Sigmoid colon (tissue), 4 donors: ENCODE measurements around the gene CDKAL1.

Experiments used
- EP300 ChIP-seq, 4 donors: sonication (generic); formaldehyde crosslinking; IDR thresholded peaks; one replicate each; pipeline ENCODE4 v1.6.1; 2017; ENCODE audit warnings: antibody characterized with exemption in 4 of 4
- POLR2A ChIP-seq, 2 donors: fragments of 450-650 bp; IDR thresholded peaks; one replicate each; pipeline ENCODE4 v1.6.1; 2016; ENCODE audit warnings: antibody characterized with exemption in 2 of 2, mild to moderate bottlenecking in 2 of 2, moderate library complexity in 2 of 2
- TF ChIP-seq, protein P1 (sequence below), 4 experiments: fragments of 450-650 bp in 3 of 4; fragments of 200-600 bp in 1 of 4; IDR thresholded peaks; one replicate each; pipeline ENCODE4 v1.5.1; 2016 to 2019; ENCODE audit warnings: antibody characterized with exemption in 4 of 4, mild to moderate bottlenecking in 3 of 4, moderate library complexity in 2 of 4

DNA sequence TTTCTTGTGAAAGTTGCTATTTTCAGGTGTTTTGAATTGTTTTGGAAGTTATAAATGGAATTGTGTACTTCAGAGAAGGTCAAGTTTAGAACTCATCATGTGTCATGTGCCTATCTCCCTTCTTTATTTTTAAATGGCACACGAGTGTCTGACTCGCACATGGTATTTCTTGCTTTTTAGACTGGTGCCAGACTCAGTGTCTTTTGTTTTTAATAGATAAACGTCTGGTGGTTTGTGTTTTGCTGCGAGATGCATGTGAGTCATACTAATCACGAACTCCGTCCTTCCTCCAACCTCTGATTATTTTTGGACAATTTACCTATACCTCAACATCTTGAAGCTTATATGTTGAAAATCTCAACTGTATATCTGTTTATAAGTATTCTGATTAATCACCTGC, 292.1 kb downstream of the CDKAL1 start:
- TF ChIP-seq, protein P1, sequence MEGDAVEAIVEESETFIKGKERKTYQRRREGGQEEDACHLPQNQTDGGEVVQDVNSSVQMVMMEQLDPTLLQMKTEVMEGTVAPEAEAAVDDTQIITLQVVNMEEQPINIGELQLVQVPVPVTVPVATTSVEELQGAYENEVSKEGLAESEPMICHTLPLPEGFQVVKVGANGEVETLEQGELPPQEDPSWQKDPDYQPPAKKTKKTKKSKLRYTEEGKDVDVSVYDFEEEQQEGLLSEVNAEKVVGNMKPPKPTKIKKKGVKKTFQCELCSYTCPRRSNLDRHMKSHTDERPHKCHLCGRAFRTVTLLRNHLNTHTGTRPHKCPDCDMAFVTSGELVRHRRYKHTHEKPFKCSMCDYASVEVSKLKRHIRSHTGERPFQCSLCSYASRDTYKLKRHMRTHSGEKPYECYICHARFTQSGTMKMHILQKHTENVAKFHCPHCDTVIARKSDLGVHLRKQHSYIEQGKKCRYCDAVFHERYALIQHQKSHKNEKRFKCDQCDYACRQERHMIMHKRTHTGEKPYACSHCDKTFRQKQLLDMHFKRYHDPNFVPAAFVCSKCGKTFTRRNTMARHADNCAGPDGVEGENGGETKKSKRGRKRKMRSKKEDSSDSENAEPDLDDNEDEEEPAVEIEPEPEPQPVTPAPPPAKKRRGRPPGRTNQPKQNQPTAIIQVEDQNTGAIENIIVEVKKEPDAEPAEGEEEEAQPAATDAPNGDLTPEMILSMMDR (IDR thresholded peaks at IDR 0.05) = no peak
- TF ChIP-seq EP300 (IDR thresholded peaks at IDR 0.05) (no peak), POLR2A (IDR thresholded peaks at IDR 0.05) (no peak)
